ENCODE data around the gene KCNMB3. TPM values are rescaled to one million over a fixed set of nuclear protein-coding genes. Genes with fewer than 3 reads are reported as not detected.

The KCNMB3 gene
- 2.1 and 4.6 TPM in 2 replicates for total RNA-seq

GRCh38 chr3:179250803-179251476 is at the start of gene KCNMB3:
KCNMB3 (minus strand) TSS chr3:179251114; CDS start chr3:179250990, 124 bp downstream.

Other genes starting within 250 kb of the KCNMB3 start
- 13.1 and 54.2 TPM in 2 replicates for gene ZMAT3, start 179.3 kb downstream of the KCNMB3 start, total RNA-seq
- 23.5 and 44.4 TPM in 2 replicates for gene PIK3CA, start 102.8 kb downstream of the KCNMB3 start, total RNA-seq
- gene ZNF639, start 71.9 kb upstream of the KCNMB3 start, total RNA-seq = 21.9 and 41.2 TPM in 2 replicates
- gene MFN1, start 96.6 kb upstream of the KCNMB3 start, total RNA-seq = 30.6 and 51.2 TPM in 2 replicates
- 35.1 and 74.1 TPM in 2 replicates for gene GNB4, start 200.4 kb upstream of the KCNMB3 start, total RNA-seq